Measurements from ENCODE around the gene CEACAM6. TPM values are rescaled to one million over a fixed set of nuclear protein-coding genes. Genes with fewer than 3 reads are reported as not detected.
"Not testable (repeated sequence)": the region's sequence is repeated elsewhere in the genome, so short reads cannot be mapped to it uniquely, and the experiment has no call there.

CEACAM6 gene
- total RNA-seq, 4 donors from 2014 or later: 0.19 TPM; not detected in 3

GRCh38 chr19:41746593-41747227 is 8.6 kb upstream of the CEACAM6 start:
- DNase-seq (ENCODE audit: low spot score) (no peak), ATAC-seq (ENCODE audit: low FRiP score) (no peak)
- no peak for TF ChIP-seq CTCF (IDR thresholded peaks at IDR 0.05)

DNA sequence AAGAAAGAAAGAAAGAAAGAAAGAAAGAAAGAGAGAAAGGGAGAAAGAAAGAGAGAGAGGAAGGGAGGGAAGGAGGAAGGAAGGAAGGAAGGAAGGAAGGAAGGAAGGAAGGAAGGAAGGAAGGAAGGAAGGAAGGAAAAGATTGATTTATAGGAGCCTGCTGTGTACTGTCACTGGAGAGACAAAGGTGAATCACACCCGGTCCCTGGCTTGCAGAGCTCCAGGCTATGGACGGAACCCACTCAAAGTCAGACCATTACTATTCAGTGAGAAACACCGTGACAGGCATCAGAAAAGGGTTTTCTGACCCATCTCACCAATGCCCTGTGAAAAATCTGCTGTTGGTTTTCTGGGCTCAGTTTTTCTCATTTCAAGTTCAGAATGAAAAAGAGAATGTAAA is 7.3 kb upstream of the CEACAM6 start:
- no peak for ATAC-seq (ENCODE audit: low FRiP score)
- TF ChIP-seq CTCF (IDR thresholded peaks at IDR 0.05): no peak
- DNase-seq (ENCODE audit: low spot score): no peak

DNA sequence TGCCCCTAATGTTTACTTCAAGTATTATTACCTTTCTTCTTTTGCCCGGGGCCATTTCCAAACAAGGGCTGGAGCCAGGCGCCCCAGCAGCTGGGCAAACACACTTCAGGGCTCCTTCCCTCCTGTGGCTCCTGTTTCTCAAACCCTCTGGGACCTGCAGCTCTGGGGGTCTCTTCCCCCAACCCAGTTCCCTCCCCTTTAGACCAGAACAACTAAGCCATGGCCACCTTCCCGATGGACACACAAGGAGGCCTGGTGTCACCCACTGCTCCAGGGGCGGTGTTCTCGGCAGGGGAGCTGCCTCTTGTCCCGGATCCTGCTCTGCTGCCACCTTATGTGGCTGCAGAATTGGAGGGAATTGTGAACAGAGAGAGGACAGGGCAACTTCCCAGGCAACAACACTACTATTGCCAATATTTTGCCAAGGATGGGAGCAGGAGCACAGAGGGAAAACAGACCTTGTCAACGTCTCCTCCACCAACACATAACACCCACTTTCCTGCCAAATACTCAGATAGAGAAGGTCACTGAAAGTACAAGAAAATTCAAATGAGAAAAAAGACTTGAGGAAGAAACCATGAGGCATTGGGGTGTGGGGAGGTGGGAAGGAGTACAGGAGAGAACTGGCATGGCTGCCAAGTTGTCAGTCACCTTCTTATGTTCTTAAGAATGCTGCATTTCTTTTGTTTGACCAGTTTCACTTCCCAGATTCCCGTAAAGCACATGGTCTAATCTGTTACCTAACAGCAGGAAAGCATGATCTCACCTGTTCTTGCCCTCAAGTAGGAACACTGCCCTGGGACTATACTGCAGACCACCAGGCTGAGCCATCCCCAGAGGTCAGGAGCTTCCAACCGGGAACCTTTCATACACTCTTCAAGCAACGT is 4.8 kb upstream of the CEACAM6 start:
- not testable (repeated sequence) for ATAC-seq (ENCODE audit: low FRiP score); DNase-seq (ENCODE audit: low spot score)

GRCh38 chr19:41753159-41753558 is 2.2 kb upstream of the CEACAM6 start:
- DNase-seq (ENCODE audit: low spot score) (no peak), ATAC-seq (ENCODE audit: low FRiP score) (no peak)
- no peak for TF ChIP-seq CTCF (IDR thresholded peaks at IDR 0.05)

DNA sequence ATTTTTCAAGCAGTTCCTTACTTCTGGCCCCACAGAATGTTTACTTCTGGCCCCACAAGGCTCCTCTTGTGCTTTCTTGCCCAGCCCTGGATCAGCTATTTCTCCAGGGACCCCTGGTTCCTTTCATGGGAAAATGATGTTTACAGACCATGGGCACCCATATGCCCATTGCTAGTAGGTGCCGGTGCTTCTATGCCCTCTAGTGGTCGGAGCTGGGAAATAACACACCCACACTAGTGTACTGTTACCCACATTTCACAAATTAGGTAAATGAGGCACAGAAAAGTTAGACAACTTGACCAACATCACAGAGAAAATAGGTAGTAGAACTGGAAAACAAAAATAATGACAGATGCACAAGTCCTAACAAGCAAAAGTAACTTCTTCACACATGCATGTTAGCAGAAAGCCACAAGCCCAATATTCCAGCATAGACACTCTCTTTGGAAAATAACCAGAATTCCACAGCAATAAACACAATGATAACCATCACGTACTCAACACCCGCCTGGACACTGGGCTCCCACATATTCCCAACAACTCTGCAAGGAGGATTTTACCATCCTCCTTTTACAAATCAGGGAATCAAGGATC is 1.3 kb upstream of the CEACAM6 start:
- DNase-seq (ENCODE audit: low spot score): peak; percentile 35
- no peak for TF ChIP-seq CTCF (IDR thresholded peaks at IDR 0.05)
- ATAC-seq (ENCODE audit: low FRiP score): no peak

GRCh38 chr19:41758846-41759245 is 3.5 kb downstream of the CEACAM6 start:
- TF ChIP-seq CTCF (IDR thresholded peaks at IDR 0.05): no peak
- DNase-seq (ENCODE audit: low spot score) (no peak), ATAC-seq (ENCODE audit: low FRiP score) (no peak)

- DNase-seq (ENCODE audit: low spot score) (no peak), ATAC-seq (ENCODE audit: low FRiP score) (no peak)
- TF ChIP-seq CTCF (IDR thresholded peaks at IDR 0.05): no peak
Measured at GRCh38 chr19:41767115-41767514, 11.8 kb downstream of the CEACAM6 start.

DNA sequence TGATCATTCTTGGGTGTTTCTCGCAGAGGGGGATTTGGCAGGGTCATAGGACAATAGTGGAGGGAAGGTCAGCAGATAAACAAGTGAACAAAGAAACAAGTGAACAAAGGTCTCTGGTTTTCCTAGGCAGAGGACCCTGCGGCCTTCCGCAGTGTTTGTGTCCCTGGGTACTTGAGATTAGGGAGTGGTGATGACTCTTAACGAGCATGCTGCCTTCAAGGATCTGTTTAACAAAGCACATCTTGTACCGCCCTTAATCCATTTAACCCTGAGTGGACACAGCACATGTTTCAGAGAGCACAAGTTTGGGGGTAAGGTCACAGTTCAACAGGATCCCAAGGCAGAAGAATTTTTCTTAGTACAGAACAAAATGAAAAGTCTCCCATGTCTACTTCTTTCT is 12.8 kb downstream of the CEACAM6 start:
- ATAC-seq (ENCODE audit: low FRiP score); DNase-seq (ENCODE audit: low spot score): not testable (repeated sequence)
